ENCODE data around the gene VN1R5.

VN1R5 gene

GRCh38 chr1:247295274-247295684 is 39.4 kb downstream of the VN1R5 start:
- Histone ChIP-seq H3K4me2 (ENCODE audit: low read length) (no peak overlapping the region), H3K4me3 (ENCODE audit: low read depth, low read length) (no peak overlapping the region), H2AFZ (no peak overlapping the region), H3K79me2 (no peaks in the 10 kb centered on the region), H3K9me3 (ENCODE audit: control insufficient read depth, low read length) (no peaks in the 10 kb centered on the region), H3K4me1 (no peaks in the 10 kb centered on the region), H3K36me3 (ENCODE audit: control insufficient read depth, insufficient read depth, low read length) (no peaks in the 10 kb centered on the region), H3K27me3 (ENCODE audit: control insufficient read depth, insufficient read depth, low read length) (no peaks in the 10 kb centered on the region), H3K27ac (no peak overlapping the region), H3K9ac (no peak overlapping the region)
- TF ChIP-seq CTCF (IDR thresholded peaks at IDR 0.05) = no peak

GRCh38 chr1:247295746-247296145 is 39.9 kb downstream of the VN1R5 start:
- no peaks in the 10 kb centered on the region for H3K9me3 ChIP-seq (ENCODE audit: control insufficient read depth, low read length)
- no peak overlapping the region for H3K4me3 ChIP-seq (ENCODE audit: low read depth, low read length)
- H3K27ac ChIP-seq = no peak overlapping the region
- no peak overlapping the region for H3K9ac ChIP-seq
- H3K4me1 ChIP-seq = no peaks in the 10 kb centered on the region
- no peaks in the 10 kb centered on the region for H3K36me3 ChIP-seq (ENCODE audit: control insufficient read depth, insufficient read depth, low read length)
- no peaks in the 10 kb centered on the region for H3K27me3 ChIP-seq (ENCODE audit: control insufficient read depth, insufficient read depth, low read length)
- no peaks in the 10 kb centered on the region for H3K79me2 ChIP-seq
- no peak overlapping the region for H3K4me2 ChIP-seq (ENCODE audit: low read length)
- no peak overlapping the region for H2AFZ ChIP-seq
- no peak for TF ChIP-seq CTCF (IDR thresholded peaks at IDR 0.05)

DNA sequence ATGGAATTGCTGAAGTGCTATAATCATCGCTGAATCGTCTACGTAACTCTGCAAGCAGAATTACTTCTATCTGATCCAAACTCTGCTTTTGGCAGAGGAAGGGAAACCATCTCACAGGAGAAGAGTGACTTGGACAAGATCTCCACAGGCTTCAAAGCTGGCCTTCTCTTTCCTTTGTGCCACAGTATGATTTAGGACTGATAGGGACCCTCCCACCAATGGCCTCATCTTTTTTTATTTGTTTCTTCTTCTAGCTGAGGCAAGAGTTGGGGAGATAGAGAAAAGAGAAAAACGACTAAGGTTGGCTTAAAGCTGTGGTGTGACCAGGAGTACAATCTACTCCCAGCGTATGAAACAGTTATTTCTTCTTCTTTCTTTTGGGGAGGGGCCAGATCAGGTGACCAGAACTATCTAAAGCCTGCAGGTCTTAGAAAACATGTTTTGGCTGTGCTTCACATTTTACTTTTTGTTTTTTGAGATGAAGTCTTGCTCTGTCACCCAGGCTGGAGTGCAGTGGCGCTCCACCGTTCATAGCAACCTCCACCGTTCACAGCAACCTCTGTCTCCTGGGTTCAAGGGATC is 40.8 kb downstream of the VN1R5 start:
- no peak for TF ChIP-seq CTCF (IDR thresholded peaks at IDR 0.05)
- Histone ChIP-seq H3K79me2 (no peaks in the 10 kb centered on the region), H3K36me3 (ENCODE audit: control insufficient read depth, insufficient read depth, low read length) (no peaks in the 10 kb centered on the region), H3K4me2 (ENCODE audit: low read length) (no peak overlapping the region), H3K4me1 (no peaks in the 10 kb centered on the region), H3K9me3 (ENCODE audit: control insufficient read depth, low read length) (no peaks in the 10 kb centered on the region), H3K4me3 (ENCODE audit: low read depth, low read length) (no peak overlapping the region), H2AFZ (no peak overlapping the region), H3K27me3 (ENCODE audit: control insufficient read depth, insufficient read depth, low read length) (no peaks in the 10 kb centered on the region), H3K9ac (no peak overlapping the region), H3K27ac (no peak overlapping the region)

GRCh38 chr1:247297263-247298123 is 41.6 kb downstream of the VN1R5 start:
- Histone ChIP-seq H3K79me2 (no peaks in the 10 kb centered on the region), H2AFZ (no peak overlapping the region), H3K4me1 (no peaks in the 10 kb centered on the region), H3K4me3 (ENCODE audit: low read depth, low read length) (no peak overlapping the region), H3K9me3 (ENCODE audit: control insufficient read depth, low read length) (no peaks in the 10 kb centered on the region), H3K9ac (no peak overlapping the region), H3K27ac (no peak overlapping the region), H3K27me3 (ENCODE audit: control insufficient read depth, insufficient read depth, low read length) (no peaks in the 10 kb centered on the region), H3K4me2 (ENCODE audit: low read length) (no peak overlapping the region), H3K36me3 (ENCODE audit: control insufficient read depth, insufficient read depth, low read length) (no peaks in the 10 kb centered on the region)
- TF ChIP-seq CTCF (IDR thresholded peaks at IDR 0.05) = no peak
